Neuron (in vitro differentiated cells): ENCODE measurements around the gene CTSL.

Source experiments
- H2AFZ ChIP-seq: one replicate; pipeline ENCODE4 v1.6.1; 2013; ENCODE audit warnings: low read depth, mild to moderate bottlenecking, inconsistent platforms, low read length, moderate library complexity
- H3K27me3 ChIP-seq: one replicate; pipeline ENCODE4 v1.6.1; 2013; ENCODE audit warnings: low read length; ENCODE audit not compliant: insufficient read depth
- H3K36me3 ChIP-seq: one replicate; pipeline ENCODE4 v1.6.1; 2013; ENCODE audit warnings: low read length; ENCODE audit not compliant: insufficient read depth
- H3K4me1 ChIP-seq: one replicate; pipeline ENCODE4 v1.6.1; 2013; ENCODE audit warnings: low read length; ENCODE audit not compliant: insufficient read depth
- H3K4me3 ChIP-seq: 2 replicates; pipeline ENCODE4 v1.5.1; 2013; ENCODE audit warnings: mild to moderate bottlenecking, low read length, moderate library complexity
- H3K9me3 ChIP-seq: one replicate; pipeline ENCODE4 v1.6.1; 2013; ENCODE audit warnings: low read length

The CTSL gene

GRCh38 chr9:87718852-87719612 is 6.9 kb upstream of the CTSL start:
- H3K27me3 ChIP-seq, result peaks cover 6% of the 10 kb centered on the region
- H2AFZ ChIP-seq, result no peak overlapping the region
- no peak overlapping the region for H3K4me3 ChIP-seq
- no peaks in the 10 kb centered on the region for H3K36me3 ChIP-seq
- no peaks in the 10 kb centered on the region for H3K4me1 ChIP-seq
- no peaks in the 10 kb centered on the region for H3K9me3 ChIP-seq

DNA sequence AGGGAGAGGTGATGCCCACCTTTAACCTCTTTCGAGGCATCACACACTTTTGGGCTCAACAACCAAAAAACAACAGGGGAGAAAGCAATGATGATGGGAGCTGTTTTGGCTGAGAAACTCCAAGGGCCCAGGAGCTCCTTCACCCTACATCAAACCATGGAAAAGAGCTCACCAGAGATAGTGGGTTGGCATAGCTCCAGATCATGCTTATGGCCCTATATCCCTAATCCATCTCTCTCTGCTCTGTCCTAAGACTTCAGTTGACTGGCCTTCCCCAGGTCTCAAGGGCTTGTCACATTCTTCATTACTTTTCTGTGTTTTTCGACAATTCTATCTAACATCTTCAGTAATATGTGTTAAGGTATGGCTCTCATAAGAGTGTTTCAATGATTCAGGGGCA is 5.7 kb upstream of the CTSL start:
- no peaks in the 10 kb centered on the region for H3K36me3 ChIP-seq
- no peak overlapping the region for H3K4me3 ChIP-seq
- H2AFZ ChIP-seq, result no peak overlapping the region
- peaks cover 6% of the 10 kb centered on the region for H3K27me3 ChIP-seq
- H3K4me1 ChIP-seq, result no peaks in the 10 kb centered on the region
- no peaks in the 10 kb centered on the region for H3K9me3 ChIP-seq

- no peaks in the 10 kb centered on the region for H3K36me3 ChIP-seq
- peaks cover 7% of the 10 kb centered on the region for H3K4me1 ChIP-seq
- no peak overlapping the region for H3K4me3 ChIP-seq
- H2AFZ ChIP-seq, result no peak overlapping the region
- peaks cover 6% of the 10 kb centered on the region for H3K27me3 ChIP-seq
- H3K9me3 ChIP-seq, result no peaks in the 10 kb centered on the region
Measured at GRCh38 chr9:87722393-87723088, 3.4 kb upstream of the CTSL start.

- peak overlapping the region; percentile 77 for H3K4me3 ChIP-seq
- H3K4me1 ChIP-seq, result peaks cover 10% of the 10 kb centered on the region
- H3K27me3 ChIP-seq, result peaks cover 6% of the 10 kb centered on the region
- peaks cover 16% of the 10 kb centered on the region for H3K36me3 ChIP-seq
- peak overlapping the region; percentile 91 for H2AFZ ChIP-seq
- no peaks in the 10 kb centered on the region for H3K9me3 ChIP-seq
Measured at GRCh38 chr9:87725356-87725899, 491 bp upstream of the CTSL start.

- Histone ChIP-seq H3K9me3 (no peaks in the 10 kb centered on the region), H3K4me1 (peaks cover 10% of the 10 kb centered on the region), H3K27me3 (no peaks in the 10 kb centered on the region), H3K4me3 (no peak overlapping the region), H2AFZ (no peak overlapping the region), H3K36me3 (peaks cover 28% of the 10 kb centered on the region)
Measured at GRCh38 chr9:87729246-87729645, 3.3 kb downstream of the CTSL start.

GRCh38 chr9:87731321-87731720 is 5.4 kb downstream of the CTSL start:
- no peaks in the 10 kb centered on the region for H3K27me3 ChIP-seq
- H3K36me3 ChIP-seq, result peaks cover 28% of the 10 kb centered on the region
- H2AFZ ChIP-seq, result no peak overlapping the region
- H3K9me3 ChIP-seq, result no peaks in the 10 kb centered on the region
- H3K4me3 ChIP-seq, result no peak overlapping the region
- H3K4me1 ChIP-seq, result peaks cover 10% of the 10 kb centered on the region

- H3K36me3 ChIP-seq, result peaks cover 28% of the 10 kb centered on the region
- no peak overlapping the region for H2AFZ ChIP-seq
- H3K4me3 ChIP-seq, result no peak overlapping the region
- peaks cover 5% of the 10 kb centered on the region for H3K4me1 ChIP-seq
- H3K9me3 ChIP-seq, result no peaks in the 10 kb centered on the region
- H3K27me3 ChIP-seq, result no peaks in the 10 kb centered on the region
Measured at GRCh38 chr9:87732344-87732743, 6.4 kb downstream of the CTSL start.

- Histone ChIP-seq H3K36me3 (peaks cover 28% of the 10 kb centered on the region), H2AFZ (no peak overlapping the region), H3K9me3 (no peaks in the 10 kb centered on the region), H3K4me3 (no peak overlapping the region), H3K4me1 (peaks cover under 1% of the 10 kb centered on the region), H3K27me3 (no peaks in the 10 kb centered on the region)
Measured at GRCh38 chr9:87732756-87733155, 6.8 kb downstream of the CTSL start.

DNA sequence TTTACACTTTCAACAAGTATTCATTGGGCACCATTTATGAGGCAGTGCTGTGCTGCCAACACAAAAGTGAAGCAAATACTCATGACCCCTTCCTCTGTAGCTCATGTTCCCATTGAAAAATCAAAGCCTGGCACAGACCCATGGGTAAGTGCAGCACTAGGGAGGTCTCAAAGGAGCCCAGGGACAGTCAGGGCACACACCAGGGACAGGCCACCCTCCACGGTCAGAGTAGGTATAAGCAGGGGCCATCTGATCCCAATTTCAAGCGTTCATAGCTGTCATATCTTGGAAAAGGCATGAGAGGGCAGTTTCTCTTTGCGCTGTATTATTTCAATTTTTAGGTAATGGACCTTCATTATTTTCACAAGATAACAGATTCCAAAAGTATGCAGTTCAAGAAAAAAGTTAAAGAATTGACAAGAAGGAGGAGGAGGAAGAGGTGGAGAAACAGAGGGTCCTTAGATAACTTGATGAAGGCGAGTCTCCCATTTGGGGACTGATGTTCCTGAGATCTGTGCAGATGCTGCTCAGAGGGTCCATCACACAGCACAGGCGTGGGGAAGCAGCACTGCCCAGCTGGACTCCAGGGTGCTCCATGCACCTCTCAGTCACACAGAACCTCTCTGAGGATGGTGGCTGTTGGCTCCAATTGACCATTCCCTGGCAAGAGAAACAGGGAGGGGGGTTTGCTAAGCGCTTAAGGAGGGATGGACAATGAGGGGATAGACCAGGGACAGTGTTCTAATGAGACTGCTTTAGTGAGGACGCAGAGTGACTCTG is 7.5 kb downstream of the CTSL start:
- no peaks in the 10 kb centered on the region for H3K27me3 ChIP-seq
- no peak overlapping the region for H3K4me3 ChIP-seq
- H3K36me3 ChIP-seq, result peaks cover 23% of the 10 kb centered on the region
- no peaks in the 10 kb centered on the region for H3K4me1 ChIP-seq
- H3K9me3 ChIP-seq, result no peaks in the 10 kb centered on the region
- no peak overlapping the region for H2AFZ ChIP-seq

DNA sequence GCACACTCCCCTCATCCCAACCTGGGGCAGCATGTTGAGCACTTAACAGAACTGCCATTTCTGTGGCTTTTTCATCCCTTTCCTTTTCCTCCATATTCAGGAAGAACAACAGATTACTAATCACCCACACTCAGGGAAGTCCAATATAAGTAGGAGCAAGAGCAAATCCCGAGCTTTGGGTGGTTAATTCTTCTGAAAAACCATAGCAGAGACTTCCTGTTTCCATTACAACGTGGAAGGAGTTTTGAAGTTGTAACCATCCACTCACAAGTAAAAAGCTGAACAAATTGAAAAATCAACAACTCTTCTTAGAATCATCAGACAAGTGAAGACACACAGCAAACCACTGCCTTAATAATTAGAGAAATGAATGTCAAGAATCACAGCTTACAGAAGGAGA is 8.2 kb downstream of the CTSL start:
- H3K27me3 ChIP-seq, result no peaks in the 10 kb centered on the region
- no peaks in the 10 kb centered on the region for H3K9me3 ChIP-seq
- H3K4me1 ChIP-seq, result no peaks in the 10 kb centered on the region
- H3K4me3 ChIP-seq, result no peak overlapping the region
- peaks cover 20% of the 10 kb centered on the region for H3K36me3 ChIP-seq
- no peak overlapping the region for H2AFZ ChIP-seq

GRCh38 chr9:87739546-87739945 is 13.6 kb downstream of the CTSL start:
- no peaks in the 10 kb centered on the region for H3K9me3 ChIP-seq
- no peaks in the 10 kb centered on the region for H3K36me3 ChIP-seq
- H3K4me1 ChIP-seq, result no peaks in the 10 kb centered on the region
- H3K4me3 ChIP-seq, result no peak overlapping the region
- no peaks in the 10 kb centered on the region for H3K27me3 ChIP-seq
- no peak overlapping the region for H2AFZ ChIP-seq

DNA sequence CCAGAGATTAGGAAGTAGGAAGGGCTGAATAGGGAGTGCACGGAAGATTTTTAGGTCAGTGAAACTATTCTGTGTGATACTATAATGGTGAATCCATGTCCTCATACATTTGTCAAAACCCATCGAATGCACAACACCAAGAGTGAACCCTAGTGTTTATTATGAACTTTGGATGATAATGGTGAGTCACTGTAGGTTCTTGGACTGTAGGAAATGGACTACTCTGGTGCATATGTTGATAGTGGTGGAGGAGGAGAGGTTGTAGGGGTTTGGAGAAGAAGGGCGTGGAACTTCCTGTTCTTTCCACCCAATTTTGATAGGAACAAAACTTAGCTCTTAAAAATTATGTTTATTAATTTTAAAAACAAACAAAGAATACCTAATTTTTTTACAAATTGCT is 14.3 kb downstream of the CTSL start:
- Histone ChIP-seq H3K4me1 (no peaks in the 10 kb centered on the region), H3K27me3 (no peaks in the 10 kb centered on the region), H3K9me3 (no peaks in the 10 kb centered on the region), H3K4me3 (no peak overlapping the region), H2AFZ (no peak overlapping the region), H3K36me3 (no peaks in the 10 kb centered on the region)

GRCh38 chr9:87741326-87741725 is 15.4 kb downstream of the CTSL start:
- Histone ChIP-seq H3K9me3 (no peaks in the 10 kb centered on the region), H3K4me1 (no peaks in the 10 kb centered on the region), H3K27me3 (no peaks in the 10 kb centered on the region), H3K4me3 (no peak overlapping the region), H3K36me3 (no peaks in the 10 kb centered on the region), H2AFZ (no peak overlapping the region)
